Measurements from ENCODE around the gene AMD1.

AMD1 gene

GRCh38 chr6:110877569-110877968, 3.0 kb downstream of the AMD1 start:
- TF ChIP-seq TAF1 (IDR thresholded peaks at IDR 0.05; ENCODE audit: borderline replicate concordance, insufficient read depth, low read length) (no peak), FOXP2 (optimal IDR thresholded peaks at IDR 0.05; ENCODE audit: borderline replicate concordance, extremely low read depth, extremely low read length, insufficient read depth) (no peak), POLR2AphosphoS5 (IDR thresholded peaks at IDR 0.05; ENCODE audit: low read depth, low read length) (no peak), SIN3A (IDR thresholded peaks at IDR 0.05; ENCODE audit: borderline replicate concordance, insufficient read depth, low read length) (no peak)

- peak; percentile 78; the same call in 1 of the 2 replicates for TF ChIP-seq SIN3A (IDR thresholded peaks at IDR 0.05; ENCODE audit: borderline replicate concordance, insufficient read depth, low read length)
- TF ChIP-seq TAF1 (IDR thresholded peaks at IDR 0.05; ENCODE audit: borderline replicate concordance, insufficient read depth, low read length), result no peak
- peak; percentile 32; the same call in 1 of the 2 replicates for TF ChIP-seq POLR2AphosphoS5 (IDR thresholded peaks at IDR 0.05; ENCODE audit: low read depth, low read length)
These were observed 4.4 kb downstream of the AMD1 start for GRCh38 chr6:110878751-110879522.

GRCh38 chr6:110880651-110881050, 6.1 kb downstream of the AMD1 start:
- TF ChIP-seq POLR2AphosphoS5 (IDR thresholded peaks at IDR 0.05; ENCODE audit: low read depth, low read length) (no peak), FOXP2 (optimal IDR thresholded peaks at IDR 0.05; ENCODE audit: borderline replicate concordance, extremely low read depth, extremely low read length, insufficient read depth) (no peak), REST (IDR thresholded peaks at IDR 0.05; ENCODE audit: insufficient read depth in 1 of 2, low read depth in 2 of 2, low read length in 2 of 2) (no peak), SIN3A (IDR thresholded peaks at IDR 0.05; ENCODE audit: borderline replicate concordance, insufficient read depth, low read length) (no peak), TAF1 (IDR thresholded peaks at IDR 0.05; ENCODE audit: borderline replicate concordance, insufficient read depth, low read length) (no peak)

- TF ChIP-seq FOXP2 (optimal IDR thresholded peaks at IDR 0.05; ENCODE audit: borderline replicate concordance, extremely low read depth, extremely low read length, insufficient read depth), result no peak
- no peak for TF ChIP-seq REST (IDR thresholded peaks at IDR 0.05; ENCODE audit: insufficient read depth in 1 of 2, low read depth in 2 of 2, low read length in 2 of 2)
- TF ChIP-seq SIN3A (IDR thresholded peaks at IDR 0.05; ENCODE audit: borderline replicate concordance, insufficient read depth, low read length), result no peak
- no peak for TF ChIP-seq TAF1 (IDR thresholded peaks at IDR 0.05; ENCODE audit: borderline replicate concordance, insufficient read depth, low read length)
- TF ChIP-seq POLR2AphosphoS5 (IDR thresholded peaks at IDR 0.05; ENCODE audit: low read depth, low read length), result no peak
These were observed 7.1 kb downstream of the AMD1 start for GRCh38 chr6:110881546-110882273.

- TF ChIP-seq SIN3A (IDR thresholded peaks at IDR 0.05; ENCODE audit: borderline replicate concordance, insufficient read depth, low read length) (no peak), POLR2AphosphoS5 (IDR thresholded peaks at IDR 0.05; ENCODE audit: low read depth, low read length) (no peak), FOXP2 (optimal IDR thresholded peaks at IDR 0.05; ENCODE audit: borderline replicate concordance, extremely low read depth, extremely low read length, insufficient read depth) (no peak), TAF1 (IDR thresholded peaks at IDR 0.05; ENCODE audit: borderline replicate concordance, insufficient read depth, low read length) (no peak), REST (IDR thresholded peaks at IDR 0.05; ENCODE audit: insufficient read depth in 1 of 2, low read depth in 2 of 2, low read length in 2 of 2) (no peak)
These were observed 7.7 kb downstream of the AMD1 start for GRCh38 chr6:110882274-110882619.
